ENCODE data around the gene PSMC3.

Gene PSMC3

GRCh38 chr11:47426062-47426956 is at the start of gene PSMC3:
PSMC3 (minus strand) TSS chr11:47426439; CDS start chr11:47426279, 160 bp downstream.
- peak; percentile 99 for TF ChIP-seq TAF1 (IDR thresholded peaks at IDR 0.05; ENCODE audit: low read depth)
- no peak for TF ChIP-seq CEBPB (IDR thresholded peaks at IDR 0.05)
- peak; percentile 12; the same call in 1 of the 2 replicates for TF ChIP-seq EGR1 (IDR thresholded peaks at IDR 0.05)
- TF ChIP-seq, protein P1, sequence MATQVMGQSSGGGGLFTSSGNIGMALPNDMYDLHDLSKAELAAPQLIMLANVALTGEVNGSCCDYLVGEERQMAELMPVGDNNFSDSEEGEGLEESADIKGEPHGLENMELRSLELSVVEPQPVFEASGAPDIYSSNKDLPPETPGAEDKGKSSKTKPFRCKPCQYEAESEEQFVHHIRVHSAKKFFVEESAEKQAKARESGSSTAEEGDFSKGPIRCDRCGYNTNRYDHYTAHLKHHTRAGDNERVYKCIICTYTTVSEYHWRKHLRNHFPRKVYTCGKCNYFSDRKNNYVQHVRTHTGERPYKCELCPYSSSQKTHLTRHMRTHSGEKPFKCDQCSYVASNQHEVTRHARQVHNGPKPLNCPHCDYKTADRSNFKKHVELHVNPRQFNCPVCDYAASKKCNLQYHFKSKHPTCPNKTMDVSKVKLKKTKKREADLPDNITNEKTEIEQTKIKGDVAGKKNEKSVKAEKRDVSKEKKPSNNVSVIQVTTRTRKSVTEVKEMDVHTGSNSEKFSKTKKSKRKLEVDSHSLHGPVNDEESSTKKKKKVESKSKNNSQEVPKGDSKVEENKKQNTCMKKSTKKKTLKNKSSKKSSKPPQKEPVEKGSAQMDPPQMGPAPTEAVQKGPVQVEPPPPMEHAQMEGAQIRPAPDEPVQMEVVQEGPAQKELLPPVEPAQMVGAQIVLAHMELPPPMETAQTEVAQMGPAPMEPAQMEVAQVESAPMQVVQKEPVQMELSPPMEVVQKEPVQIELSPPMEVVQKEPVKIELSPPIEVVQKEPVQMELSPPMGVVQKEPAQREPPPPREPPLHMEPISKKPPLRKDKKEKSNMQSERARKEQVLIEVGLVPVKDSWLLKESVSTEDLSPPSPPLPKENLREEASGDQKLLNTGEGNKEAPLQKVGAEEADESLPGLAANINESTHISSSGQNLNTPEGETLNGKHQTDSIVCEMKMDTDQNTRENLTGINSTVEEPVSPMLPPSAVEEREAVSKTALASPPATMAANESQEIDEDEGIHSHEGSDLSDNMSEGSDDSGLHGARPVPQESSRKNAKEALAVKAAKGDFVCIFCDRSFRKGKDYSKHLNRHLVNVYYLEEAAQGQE (IDR thresholded peaks at IDR 0.05; ENCODE audit: low read depth): no peak
- TF ChIP-seq MAX (IDR thresholded peaks at IDR 0.05): peak; percentile 90
- no peak for TF ChIP-seq TCF12 (IDR thresholded peaks at IDR 0.05; ENCODE audit: low read depth)
- TF ChIP-seq, protein P2, sequence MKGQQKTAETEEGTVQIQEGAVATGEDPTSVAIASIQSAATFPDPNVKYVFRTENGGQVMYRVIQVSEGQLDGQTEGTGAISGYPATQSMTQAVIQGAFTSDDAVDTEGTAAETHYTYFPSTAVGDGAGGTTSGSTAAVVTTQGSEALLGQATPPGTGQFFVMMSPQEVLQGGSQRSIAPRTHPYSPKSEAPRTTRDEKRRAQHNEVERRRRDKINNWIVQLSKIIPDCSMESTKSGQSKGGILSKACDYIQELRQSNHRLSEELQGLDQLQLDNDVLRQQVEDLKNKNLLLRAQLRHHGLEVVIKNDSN (IDR thresholded peaks at IDR 0.05): peak; percentile 54; the same call in 1 of the 2 replicates
- TF ChIP-seq TEAD4 (IDR thresholded peaks at IDR 0.05): no peak
- TF ChIP-seq FOXM1 (IDR thresholded peaks at IDR 0.05; ENCODE audit: borderline replicate concordance, low read depth): peak; percentile 76
- no peak for TF ChIP-seq NFIC (IDR thresholded peaks at IDR 0.05)
- no peak; the same call in 1 of the 2 replicates for TF ChIP-seq CREB1 (IDR thresholded peaks at IDR 0.05; ENCODE audit: low read depth)
- peak; percentile 34; the same call in 1 of the 2 replicates for TF ChIP-seq ZBTB7A (IDR thresholded peaks at IDR 0.05; ENCODE audit: low read depth)
- no peak for TF ChIP-seq RAD21 (IDR thresholded peaks at IDR 0.05; ENCODE audit: low read depth)
- TF ChIP-seq YY1 (IDR thresholded peaks at IDR 0.05; ENCODE audit: low read depth): peak; percentile 95
- TF ChIP-seq EP300 (IDR thresholded peaks at IDR 0.05; ENCODE audit: borderline replicate concordance): peak; percentile 70

DNA sequence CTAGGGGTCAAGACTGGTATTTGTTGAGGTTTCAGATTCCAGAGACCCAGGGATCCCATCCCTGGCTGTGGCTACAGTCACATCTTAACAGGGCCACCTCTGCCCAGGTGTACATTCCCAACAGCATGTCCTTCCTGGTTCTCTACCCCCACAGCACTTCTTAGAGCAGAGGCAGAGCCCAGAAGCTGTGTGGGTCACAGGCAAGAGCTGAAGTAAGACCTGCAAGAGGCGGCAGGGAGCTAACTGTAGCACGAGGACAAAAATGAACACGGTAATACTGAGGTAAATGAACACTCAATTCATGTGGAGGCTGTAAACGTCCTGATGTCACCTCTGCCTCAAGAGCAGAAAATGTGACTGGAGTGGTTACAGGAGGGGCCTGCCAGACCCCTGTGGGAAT is 44.4 kb upstream of the PSMC3 start:
- TF ChIP-seq FOXM1 (IDR thresholded peaks at IDR 0.05; ENCODE audit: borderline replicate concordance, low read depth) (no peak), TCF12 (IDR thresholded peaks at IDR 0.05; ENCODE audit: low read depth) (no peak), MAX (IDR thresholded peaks at IDR 0.05) (no peak), CEBPB (IDR thresholded peaks at IDR 0.05) (no peak), EGR1 (IDR thresholded peaks at IDR 0.05) (no peak), TAF1 (IDR thresholded peaks at IDR 0.05; ENCODE audit: low read depth) (no peak), NFIC (IDR thresholded peaks at IDR 0.05) (no peak), TEAD4 (IDR thresholded peaks at IDR 0.05) (no peak), CREB1 (IDR thresholded peaks at IDR 0.05; ENCODE audit: low read depth) (no peak), RAD21 (IDR thresholded peaks at IDR 0.05; ENCODE audit: low read depth) (no peak), EP300 (IDR thresholded peaks at IDR 0.05; ENCODE audit: borderline replicate concordance) (no peak), ZBTB7A (IDR thresholded peaks at IDR 0.05; ENCODE audit: low read depth) (no peak), YY1 (IDR thresholded peaks at IDR 0.05; ENCODE audit: low read depth) (no peak)
- TF ChIP-seq, protein P2 (IDR thresholded peaks at IDR 0.05): no peak
- TF ChIP-seq, protein P1 (IDR thresholded peaks at IDR 0.05; ENCODE audit: low read depth): no peak

- TF ChIP-seq MAX (IDR thresholded peaks at IDR 0.05) (no peak), FOXM1 (IDR thresholded peaks at IDR 0.05; ENCODE audit: borderline replicate concordance, low read depth) (no peak), TCF12 (IDR thresholded peaks at IDR 0.05; ENCODE audit: low read depth) (no peak), ZBTB7A (IDR thresholded peaks at IDR 0.05; ENCODE audit: low read depth) (no peak), TAF1 (IDR thresholded peaks at IDR 0.05; ENCODE audit: low read depth) (no peak), TEAD4 (IDR thresholded peaks at IDR 0.05) (no peak), YY1 (IDR thresholded peaks at IDR 0.05; ENCODE audit: low read depth) (no peak), CEBPB (IDR thresholded peaks at IDR 0.05) (no peak), EGR1 (IDR thresholded peaks at IDR 0.05) (no peak), NFIC (IDR thresholded peaks at IDR 0.05) (no peak), RAD21 (IDR thresholded peaks at IDR 0.05; ENCODE audit: low read depth) (no peak), CREB1 (IDR thresholded peaks at IDR 0.05; ENCODE audit: low read depth) (no peak)
- TF ChIP-seq, protein P2 (IDR thresholded peaks at IDR 0.05): no peak
- TF ChIP-seq, protein P1 (IDR thresholded peaks at IDR 0.05; ENCODE audit: low read depth): no peak
Observed at GRCh38 chr11:47469361-47470179, 43.3 kb upstream of the PSMC3 start.

Measured in Ishikawa (cell line).